Thyroid gland (tissue), 4 donors: ENCODE data around the gene UBD. TPM values are rescaled to one million over a fixed set of nuclear protein-coding genes. Genes with fewer than 3 reads are reported as not detected.

Experiments
- DNase-seq, 2 donors: peaks; one replicate each; pipeline ENCODE4 v3.0.0-alpha.2; 2019
- H3K27ac ChIP-seq, 3 donors: fragments of 200-600 bp; sonication (generic); 1 replicate in 2 of 3; 2 replicates in 1 of 3; pipeline ENCODE4 v1.5.1; 2016 to 2019; ENCODE audit warnings: mild to moderate bottlenecking in 1 of 3, moderate library complexity in 1 of 3
- H3K27me3 ChIP-seq: fragments of 200-600 bp; sonication (generic); one replicate; pipeline ENCODE4 v1.5.1; 2019
- H3K36me3 ChIP-seq, 2 donors: fragments of 200-600 bp; sonication (generic); one replicate each; pipeline ENCODE4 v1.5.1; 2016 to 2019
- H3K4me1 ChIP-seq, 2 donors: fragments of 200-600 bp; sonication (generic); one replicate each; pipeline ENCODE4 v1.5.1; 2017 to 2019
- H3K4me3 ChIP-seq, 3 donors: fragments of 200-600 bp; sonication (generic); replicated peaks in 1 of 3; 1 replicate in 2 of 3; 2 replicates in 1 of 3; pipeline ENCODE4 v1.5.1; 2016; ENCODE audit warnings: mild to moderate bottlenecking in 1 of 3
- H3K9me3 ChIP-seq: fragments of 200-600 bp; sonication (generic); one replicate; pipeline ENCODE4 v1.5.1; 2017
- POLR2A ChIP-seq, 2 donors: fragments of 450-650 bp; IDR thresholded peaks; one replicate each; pipeline ENCODE4 v1.6.1; 2017; ENCODE audit warnings: antibody characterized with exemption in 2 of 2, mild to moderate bottlenecking in 2 of 2, moderate library complexity in 1 of 2
- WGBS, 2 donors: methylation state at CpG; one replicate each; pipeline ENCODE4 v1.1.5; 2017; 5-methylcytosine and 5-hydroxymethylcytosine counted together
- intact Hi-C: fragments of 100-400 bp; cut with DNase I; formaldehyde crosslinking; loops from one replicate; pipeline ENCODE4 v1.15.1; 2023
- total RNA-seq, 4 donors: library from RNA; depleted of rRNA; stranded (reverse); fragments of >200 nt; gene quantifications; one replicate each; pipeline ENCODE4 v1.2.3, GENCODE V29; 2016
- TF ChIP-seq, protein P1 (sequence below), 6 experiments: fragments of 200-600 bp in 3 of 6; fragments of 450-650 bp in 3 of 6; sonication (generic) in 3 of 6; IDR thresholded peaks; one replicate each; pipeline ENCODE4 v1.5.1; 2016 to 2019; ENCODE audit warnings: antibody characterized with exemption in 6 of 6, mild to moderate bottlenecking in 2 of 6, inconsistent platforms in 1 of 6, moderate library complexity in 1 of 6

Gene UBD
- total RNA-seq, 4 donors from 2014 or later: 0.93 to 1.5 TPM; not detected in 2

GRCh38 chr6:29524444-29525310, 34.9 kb downstream of the UBD start:
- Histone ChIP-seq H3K36me3 (no peaks in the 10 kb centered on the region), H3K9me3 (no peaks in the 10 kb centered on the region), H3K27me3 (no peaks in the 10 kb centered on the region), H3K4me3 (no peak overlapping the region), H3K27ac (no peak overlapping the region), H3K4me1 (no peaks in the 10 kb centered on the region)
- TF ChIP-seq POLR2A (IDR thresholded peaks at IDR 0.05): no peak
- TF ChIP-seq, protein P1, sequence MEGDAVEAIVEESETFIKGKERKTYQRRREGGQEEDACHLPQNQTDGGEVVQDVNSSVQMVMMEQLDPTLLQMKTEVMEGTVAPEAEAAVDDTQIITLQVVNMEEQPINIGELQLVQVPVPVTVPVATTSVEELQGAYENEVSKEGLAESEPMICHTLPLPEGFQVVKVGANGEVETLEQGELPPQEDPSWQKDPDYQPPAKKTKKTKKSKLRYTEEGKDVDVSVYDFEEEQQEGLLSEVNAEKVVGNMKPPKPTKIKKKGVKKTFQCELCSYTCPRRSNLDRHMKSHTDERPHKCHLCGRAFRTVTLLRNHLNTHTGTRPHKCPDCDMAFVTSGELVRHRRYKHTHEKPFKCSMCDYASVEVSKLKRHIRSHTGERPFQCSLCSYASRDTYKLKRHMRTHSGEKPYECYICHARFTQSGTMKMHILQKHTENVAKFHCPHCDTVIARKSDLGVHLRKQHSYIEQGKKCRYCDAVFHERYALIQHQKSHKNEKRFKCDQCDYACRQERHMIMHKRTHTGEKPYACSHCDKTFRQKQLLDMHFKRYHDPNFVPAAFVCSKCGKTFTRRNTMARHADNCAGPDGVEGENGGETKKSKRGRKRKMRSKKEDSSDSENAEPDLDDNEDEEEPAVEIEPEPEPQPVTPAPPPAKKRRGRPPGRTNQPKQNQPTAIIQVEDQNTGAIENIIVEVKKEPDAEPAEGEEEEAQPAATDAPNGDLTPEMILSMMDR (IDR thresholded peaks at IDR 0.05): no peak
- no peak for DNase-seq
- intact Hi-C loops: no loop called here
- 76% methylated on average over 7 of the region's 7 CpGs for WGBS, 2 donors

- WGBS, 2 donors: 90 to 92% methylated on average over 2 of the region's 2 CpGs
- no peak for DNase-seq
- intact Hi-C loops: no loop called here
These were observed 35.5 kb downstream of the UBD start for GRCh38 chr6:29524044-29524443.

DNA sequence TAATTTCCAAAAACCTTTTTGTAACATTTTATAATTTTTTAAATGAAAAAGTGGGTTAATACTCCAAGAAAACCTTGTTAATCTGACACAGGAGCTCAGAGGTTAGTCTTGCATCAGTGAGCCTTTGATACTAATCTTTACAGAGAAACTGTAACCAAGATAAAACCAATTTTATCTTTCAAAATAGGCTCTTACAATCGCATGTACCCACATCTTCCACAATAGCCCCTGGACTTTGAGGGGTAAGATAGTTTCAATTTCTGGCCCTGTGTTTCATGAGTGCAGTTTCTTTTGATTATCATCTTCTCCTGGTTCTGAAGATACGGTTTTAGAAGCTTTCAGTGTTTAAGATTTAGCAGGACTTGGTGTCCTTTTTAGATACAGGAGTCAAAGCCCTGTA, 37.3 kb downstream of the UBD start:
- no peak for TF ChIP-seq POLR2A (IDR thresholded peaks at IDR 0.05)
- TF ChIP-seq, protein P1 (IDR thresholded peaks at IDR 0.05): no peak
- no peak for DNase-seq
- H3K36me3 ChIP-seq: no peaks in the 10 kb centered on the region
- H3K4me1 ChIP-seq: no peaks in the 10 kb centered on the region
- H3K9me3 ChIP-seq: no peaks in the 10 kb centered on the region
- no peak overlapping the region for H3K27ac ChIP-seq
- no peaks in the 10 kb centered on the region for H3K27me3 ChIP-seq
- intact Hi-C loops: no loop called here
- 84 to 85% methylated on average over 2 of the region's 2 CpGs for WGBS, 2 donors
- no peak overlapping the region for H3K4me3 ChIP-seq

More at GRCh38 chr6:29524044-29524443, 35.5 kb downstream of the UBD start:
- Histone ChIP-seq H3K9me3 (no peaks in the 10 kb centered on the region), H3K4me3 (no peak overlapping the region), H3K36me3 (no peaks in the 10 kb centered on the region), H3K4me1 (no peaks in the 10 kb centered on the region), H3K27me3 (no peaks in the 10 kb centered on the region), H3K27ac (no peak overlapping the region)
- TF ChIP-seq, protein P1 (IDR thresholded peaks at IDR 0.05): no peak
- TF ChIP-seq POLR2A (IDR thresholded peaks at IDR 0.05): no peak

DNA sequence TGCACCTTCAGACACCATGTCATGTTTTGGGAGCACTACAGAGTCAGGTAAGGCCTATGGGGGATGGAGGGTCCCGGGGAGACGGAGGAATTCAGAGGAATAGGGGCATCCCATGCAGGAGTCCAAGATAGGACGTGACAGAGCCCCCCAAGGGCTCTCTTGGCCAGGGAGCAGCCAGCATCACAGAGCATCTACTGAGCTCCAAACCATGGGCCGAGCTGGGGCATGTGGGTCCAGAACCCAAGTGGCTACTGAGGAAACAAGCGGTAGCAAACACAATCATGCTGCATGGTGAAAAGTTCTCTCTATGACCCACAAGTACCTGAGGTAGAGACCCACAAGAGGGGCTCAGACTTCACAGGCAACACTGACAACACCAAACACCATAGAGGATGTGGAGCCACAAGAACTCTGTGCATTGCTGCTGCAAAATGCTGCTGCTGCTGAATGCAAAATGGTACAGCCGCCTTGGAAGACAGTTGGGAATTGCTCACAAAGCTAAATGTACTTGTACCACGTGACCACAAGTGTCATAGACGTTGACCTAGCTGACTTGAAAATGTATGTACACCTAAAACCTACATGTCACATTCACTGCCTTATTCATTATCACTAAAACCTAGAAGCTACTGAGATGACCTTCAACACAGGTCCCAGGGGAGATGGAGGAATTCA, 38.4 kb downstream of the UBD start:
- Histone ChIP-seq H3K27ac (no peak overlapping the region), H3K4me3 (no peak overlapping the region), H3K27me3 (no peaks in the 10 kb centered on the region), H3K9me3 (no peaks in the 10 kb centered on the region), H3K4me1 (no peaks in the 10 kb centered on the region), H3K36me3 (no peaks in the 10 kb centered on the region)
- TF ChIP-seq, protein P1 (IDR thresholded peaks at IDR 0.05): no peak
- TF ChIP-seq POLR2A (IDR thresholded peaks at IDR 0.05): no peak
- intact Hi-C loops: no loop called here
- 64 to 71% methylated on average over 8 of the region's 8 CpGs for WGBS, 2 donors
- DNase-seq: no peak

DNA sequence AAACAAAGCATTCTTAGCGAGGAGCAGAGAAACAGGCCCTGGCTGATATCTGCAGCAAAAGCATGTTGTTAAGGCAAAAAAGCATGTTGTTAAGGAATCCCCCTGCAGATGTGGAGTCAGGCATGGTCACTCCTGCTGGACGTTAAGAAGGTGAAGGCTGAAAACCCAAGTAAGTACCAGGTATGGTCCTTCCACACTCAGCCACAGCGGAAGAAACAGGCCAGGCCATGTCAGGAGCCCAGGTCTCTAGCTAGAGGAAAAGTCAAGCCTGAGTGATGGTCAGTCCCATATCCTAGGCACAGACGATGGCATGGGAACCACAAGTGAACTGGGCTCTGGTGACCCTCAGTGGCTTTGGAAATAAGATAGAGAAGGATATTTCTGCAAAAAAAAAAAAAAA, 39.3 kb downstream of the UBD start:
- intact Hi-C loops: no loop called here
- WGBS, 2 donors: 85 to 88% methylated on average over 4 of the region's 4 CpGs
- H3K9me3 ChIP-seq: no peaks in the 10 kb centered on the region
- no peak overlapping the region for H3K4me3 ChIP-seq
- TF ChIP-seq POLR2A (IDR thresholded peaks at IDR 0.05): no peak
- TF ChIP-seq, protein P1 (IDR thresholded peaks at IDR 0.05): no peak
- H3K36me3 ChIP-seq: no peaks in the 10 kb centered on the region
- H3K4me1 ChIP-seq: no peaks in the 10 kb centered on the region
- DNase-seq: no peak
- H3K27me3 ChIP-seq: no peaks in the 10 kb centered on the region
- H3K27ac ChIP-seq: no peak overlapping the region
